RWPE1 (cell line): Measurements from ENCODE around the gene FTCDNL1.

ENCODE experiments used
- CTCF ChIA-PET: fragments of 350-600 bp; sonication (Branson Sonifier 250); formaldehyde crosslinking; extraction: SDS; loops from one replicate; lab custom pipeline; 2021; lab: Yijun Ruan, JAX
- POLR2A ChIA-PET: fragments of 400-600 bp; formaldehyde crosslinking; extraction: SDS; loops from one replicate; lab custom pipeline; 2020; ENCODE audit warnings: antibody characterized with exemption; ENCODE audit not compliant: low non-redundant PET; lab: Yijun Ruan, JAX
- DNase-seq: peaks from one replicate; pipeline ENCODE4 v3.0.0; 2012; ENCODE audit warnings: low spot score
- H3K27ac ChIP-seq: fragments of 450-650 bp; 2 replicates; pipeline ENCODE4 v1.5.1; 2017
- TF ChIP-seq, protein P1 (sequence below): fragments of 450-650 bp; conservative IDR thresholded peaks from 2 replicates; pipeline ENCODE4 v1.5.1; 2017; ENCODE audit warnings: low read depth, mild to moderate bottlenecking

FTCDNL1 gene

DNA sequence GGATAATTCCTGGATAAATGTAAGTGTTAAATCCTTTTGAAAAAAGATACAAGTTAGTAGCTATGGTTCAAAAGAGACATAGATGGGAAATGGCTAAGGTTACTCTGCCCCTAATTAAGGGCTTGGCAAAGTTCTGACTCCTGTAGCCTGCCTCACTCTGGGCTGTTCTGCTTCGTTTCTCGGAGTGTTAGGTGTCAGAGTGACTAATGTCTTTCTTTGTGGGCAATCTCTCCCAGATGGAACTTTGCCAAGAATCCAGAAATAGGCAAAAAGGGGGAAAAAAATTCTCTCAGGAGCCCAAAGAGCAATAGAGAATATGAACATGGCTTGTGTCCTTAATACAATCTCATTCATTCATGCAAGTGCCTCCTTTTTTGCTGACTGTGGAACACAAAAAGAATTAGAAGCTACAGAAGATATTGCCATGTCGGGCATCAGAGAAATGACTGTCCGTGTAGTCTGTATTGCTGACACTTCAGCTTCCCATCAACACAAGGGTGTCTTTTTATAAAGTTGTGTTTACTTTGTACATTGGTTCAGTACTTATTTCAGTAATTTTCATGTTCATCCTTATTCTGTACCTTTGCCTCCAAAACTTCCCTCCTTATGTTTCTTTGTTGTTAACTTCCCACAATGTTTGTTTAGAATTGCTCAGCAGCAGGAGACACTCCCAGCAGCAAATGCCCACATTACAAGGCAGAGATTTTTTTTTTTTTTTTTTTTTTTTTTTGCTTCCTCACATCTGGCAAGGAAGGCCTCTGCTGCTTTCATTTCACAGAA, 134.0 kb downstream of the FTCDNL1 start:
- no peak overlapping the region for H3K27ac ChIP-seq
- DNase-seq = peak; percentile 71
- CTCF ChIA-PET = interaction anchor here (0.6 kb wide), 1 partner anchor 1454 kb away, joined by 4 read pairs; no protein-coding TSS in a partner anchor
- POLR2A ChIA-PET = interaction anchor here (0.6 kb wide), 1 partner anchor 27 kb away, joined by 3 read pairs; no protein-coding TSS in a partner anchor
- TF ChIP-seq, protein P1, sequence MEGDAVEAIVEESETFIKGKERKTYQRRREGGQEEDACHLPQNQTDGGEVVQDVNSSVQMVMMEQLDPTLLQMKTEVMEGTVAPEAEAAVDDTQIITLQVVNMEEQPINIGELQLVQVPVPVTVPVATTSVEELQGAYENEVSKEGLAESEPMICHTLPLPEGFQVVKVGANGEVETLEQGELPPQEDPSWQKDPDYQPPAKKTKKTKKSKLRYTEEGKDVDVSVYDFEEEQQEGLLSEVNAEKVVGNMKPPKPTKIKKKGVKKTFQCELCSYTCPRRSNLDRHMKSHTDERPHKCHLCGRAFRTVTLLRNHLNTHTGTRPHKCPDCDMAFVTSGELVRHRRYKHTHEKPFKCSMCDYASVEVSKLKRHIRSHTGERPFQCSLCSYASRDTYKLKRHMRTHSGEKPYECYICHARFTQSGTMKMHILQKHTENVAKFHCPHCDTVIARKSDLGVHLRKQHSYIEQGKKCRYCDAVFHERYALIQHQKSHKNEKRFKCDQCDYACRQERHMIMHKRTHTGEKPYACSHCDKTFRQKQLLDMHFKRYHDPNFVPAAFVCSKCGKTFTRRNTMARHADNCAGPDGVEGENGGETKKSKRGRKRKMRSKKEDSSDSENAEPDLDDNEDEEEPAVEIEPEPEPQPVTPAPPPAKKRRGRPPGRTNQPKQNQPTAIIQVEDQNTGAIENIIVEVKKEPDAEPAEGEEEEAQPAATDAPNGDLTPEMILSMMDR = no peak

DNA sequence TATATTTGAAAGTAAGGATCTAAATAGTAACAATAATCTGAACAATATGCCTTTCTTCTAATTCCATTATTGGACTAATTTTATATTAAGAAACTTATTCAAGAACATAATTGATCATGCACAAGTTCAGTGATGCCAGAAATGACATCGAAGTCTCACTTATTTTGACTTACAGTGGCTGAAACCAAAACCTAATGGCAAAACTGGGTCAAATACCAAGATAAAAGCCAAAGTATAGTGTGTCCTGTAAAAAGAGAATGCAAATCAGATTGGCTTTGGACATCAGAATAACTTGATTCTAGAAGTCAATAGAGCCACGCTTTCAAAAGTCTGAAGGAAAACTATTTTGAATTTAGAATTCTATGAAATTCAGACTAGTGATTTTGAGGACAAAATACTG, 137.2 kb downstream of the FTCDNL1 start:
- H3K27ac ChIP-seq = no peak overlapping the region
- TF ChIP-seq, protein P1 = no peak
- ChIA-PET CTCF (interaction anchor here (0.7 kb wide), 1 partner anchor 17 kb away, joined by 3 read pairs; no protein-coding TSS in a partner anchor), POLR2A (no interaction called here)
- DNase-seq = no peak

DNA sequence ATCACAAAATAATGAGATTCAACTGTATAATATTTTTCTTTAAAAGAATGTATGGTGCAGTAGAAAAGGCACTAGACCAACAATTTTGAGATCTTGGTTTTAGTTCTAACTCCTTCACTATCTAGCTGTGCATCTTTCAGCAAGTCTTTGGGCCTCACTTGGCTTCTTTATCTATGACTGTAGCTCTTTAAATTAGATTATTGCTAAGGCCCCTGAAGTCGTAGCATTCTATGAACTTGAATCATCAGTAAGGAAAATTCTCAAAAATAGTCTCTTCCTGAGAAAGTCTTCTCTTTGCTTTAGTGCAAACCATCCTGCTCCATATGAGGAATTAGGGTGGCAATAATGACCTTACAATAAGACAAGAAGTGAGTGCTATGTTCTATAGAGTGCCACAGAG, 140.4 kb downstream of the FTCDNL1 start:
- ChIA-PET POLR2A (no interaction called here), CTCF (no interaction called here)
- TF ChIP-seq, protein P1 = no peak
- H3K27ac ChIP-seq = no peak overlapping the region
- DNase-seq = no peak
